ENCODE measurements around the gene TNS1. TPM values are rescaled to one million over a fixed set of nuclear protein-coding genes. Genes with fewer than 3 reads are reported as not detected.

TNS1 gene
- total RNA-seq, 1 experiment from 2014 or later: 4.5 TPM

GRCh38 chr2:217880287-217880889, 122.4 kb downstream of the TNS1 start (continued):
- no peak for TF ChIP-seq STAT6 (CRISPR knock-in tag; conservative IDR thresholded peaks at IDR 0.05; ENCODE audit: low read depth)
- TF ChIP-seq KAT7 (CRISPR knock-in tag; IDR thresholded peaks at IDR 0.05; ENCODE audit: borderline replicate concordance): no peak

DNA sequence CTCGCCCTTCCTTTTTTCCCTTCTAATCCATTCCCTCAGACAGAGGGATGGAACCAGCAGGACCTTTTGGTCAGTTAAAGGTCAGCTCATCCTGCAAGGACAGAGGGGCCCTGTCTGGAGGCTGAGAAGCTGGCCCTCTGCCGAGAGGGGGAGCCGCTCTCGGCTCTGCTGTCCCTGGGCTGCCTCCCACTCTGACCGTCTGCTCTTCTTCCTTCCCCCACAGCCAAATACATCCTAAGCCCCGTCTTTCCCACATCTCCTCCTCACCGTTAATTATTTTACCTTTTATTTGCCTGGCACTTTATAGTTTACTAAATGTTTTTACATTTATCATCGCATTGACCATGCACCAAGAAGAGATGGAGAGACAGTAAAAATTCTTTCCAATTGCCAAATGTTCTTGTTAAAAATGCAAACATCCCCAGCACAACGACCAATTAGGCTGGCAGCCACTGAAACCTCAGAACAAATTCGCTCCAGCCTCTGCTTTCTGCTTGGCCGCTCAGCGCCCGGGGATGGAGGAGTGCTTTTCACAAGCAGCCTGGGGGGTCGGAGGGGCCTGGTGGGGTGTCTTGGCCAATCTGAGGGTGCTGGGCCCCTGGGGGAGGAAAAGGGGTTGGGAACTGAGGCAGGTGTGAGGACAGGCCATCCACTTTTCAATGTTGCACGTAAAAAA, 123.7 kb downstream of the TNS1 start:
- no peak overlapping the region for H3K27ac Mint-ChIP-seq
- no peaks in the 10 kb centered on the region for H3K9me3 Mint-ChIP-seq
- peaks cover 13% of the 10 kb centered on the region for H3K4me1 Mint-ChIP-seq
- H3K36me3 Mint-ChIP-seq: no peaks in the 10 kb centered on the region
- H3K27me3 Mint-ChIP-seq (ENCODE audit: low read depth): no peaks in the 10 kb centered on the region
- H3K4me3 Mint-ChIP-seq: no peak overlapping the region
- ChIA-PET POLR2A (no interaction called here), CTCF (interaction anchor here (0.9 to 2.6 kb wide), 11 partner anchors 9 to 154 kb away, joined by 3 to 24 read pairs (median 5); no protein-coding TSS in a partner anchor)
- TF ChIP-seq, protein P1, sequence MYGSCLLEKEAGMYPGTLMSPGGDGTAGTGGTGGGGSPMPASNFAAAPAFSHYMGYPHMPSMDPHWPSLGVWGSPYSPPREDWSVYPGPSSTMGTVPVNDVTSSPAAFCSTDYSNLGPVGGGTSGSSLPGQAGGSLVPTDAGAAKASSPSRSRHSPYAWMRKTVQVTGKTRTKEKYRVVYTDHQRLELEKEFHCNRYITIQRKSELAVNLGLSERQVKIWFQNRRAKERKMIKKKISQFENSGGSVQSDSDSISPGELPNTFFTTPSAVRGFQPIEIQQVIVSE (CRISPR knock-in tag; IDR thresholded peaks at IDR 0.05; ENCODE audit: borderline replicate concordance): no peak
- TF ChIP-seq USF1 (CRISPR knock-in tag; IDR thresholded peaks at IDR 0.05) (no peak), HMGA2 (CRISPR knock-in tag; IDR thresholded peaks at IDR 0.05) (no peak), MLX (CRISPR knock-in tag; IDR thresholded peaks at IDR 0.05) (no peak)
- ATAC-seq (peak; percentile 76), DNase-seq (ENCODE audit: low spot score) (no peak)

GRCh38 chr2:217877866-217878265, 124.9 kb downstream of the TNS1 start:
- POLR2A ChIA-PET: no interaction called here
- H3K27me3 Mint-ChIP-seq (ENCODE audit: low read depth): no peaks in the 10 kb centered on the region
- H3K36me3 Mint-ChIP-seq: no peaks in the 10 kb centered on the region
- H3K4me3 Mint-ChIP-seq: no peak overlapping the region
- ATAC-seq: no peak
- H3K9me3 Mint-ChIP-seq: no peaks in the 10 kb centered on the region
- CTCF ChIA-PET: interaction anchor here (0.9 to 1.3 kb wide), 3 partner anchors 9 to 89 kb away, joined by 3 to 4 read pairs (median 4); no protein-coding TSS in a partner anchor
- no peak for DNase-seq (ENCODE audit: low spot score)
- peaks cover 20% of the 10 kb centered on the region for H3K4me1 Mint-ChIP-seq
- H3K27ac Mint-ChIP-seq: no peak overlapping the region
- TF ChIP-seq STAT6 (CRISPR knock-in tag; conservative IDR thresholded peaks at IDR 0.05; ENCODE audit: low read depth): no peak

- no peak for ATAC-seq
- no peak for DNase-seq (ENCODE audit: low spot score)
- no peak overlapping the region for H3K27ac Mint-ChIP-seq
- TF ChIP-seq ZNF232 (CRISPR knock-in tag; IDR thresholded peaks at IDR 0.05): no peak
- H3K4me1 Mint-ChIP-seq: peaks cover 34% of the 10 kb centered on the region
- H3K27me3 Mint-ChIP-seq (ENCODE audit: low read depth): no peaks in the 10 kb centered on the region
- no peaks in the 10 kb centered on the region for H3K36me3 Mint-ChIP-seq
- ChIA-PET CTCF (no interaction called here), POLR2A (no interaction called here)
- H3K4me3 Mint-ChIP-seq: no peak overlapping the region
- no peaks in the 10 kb centered on the region for H3K9me3 Mint-ChIP-seq
Observed at GRCh38 chr2:217876253-217876570, 126.6 kb downstream of the TNS1 start.

Data from WTC11 (cell line).